Prostate gland (tissue), 2 donors: ENCODE measurements around the gene CDC7.

Experiments
- POLR2A ChIP-seq: fragments of 450-650 bp; IDR thresholded peaks from one replicate; pipeline ENCODE4 v1.6.1; 2016; ENCODE audit warnings: antibody characterized with exemption, mild to moderate bottlenecking
- POLR2AphosphoS5 ChIP-seq: sonication (generic); formaldehyde crosslinking; IDR thresholded peaks from one replicate; pipeline ENCODE4 v1.6.1; 2017; ENCODE audit warnings: antibody characterized with exemption
- TF ChIP-seq, protein P1 (sequence below), 4 experiments: fragments of 200-600 bp in 2 of 4; fragments of 450-650 bp in 2 of 4; sonication (generic) in 2 of 4; IDR thresholded peaks; 1 replicate in 3 of 4; 2 replicates in 1 of 4; pipeline ENCODE4 v1.5.1; 2016 to 2019; ENCODE audit warnings: antibody characterized with exemption in 4 of 4, mild to moderate bottlenecking in 2 of 4, moderate library complexity in 2 of 4

DNA sequence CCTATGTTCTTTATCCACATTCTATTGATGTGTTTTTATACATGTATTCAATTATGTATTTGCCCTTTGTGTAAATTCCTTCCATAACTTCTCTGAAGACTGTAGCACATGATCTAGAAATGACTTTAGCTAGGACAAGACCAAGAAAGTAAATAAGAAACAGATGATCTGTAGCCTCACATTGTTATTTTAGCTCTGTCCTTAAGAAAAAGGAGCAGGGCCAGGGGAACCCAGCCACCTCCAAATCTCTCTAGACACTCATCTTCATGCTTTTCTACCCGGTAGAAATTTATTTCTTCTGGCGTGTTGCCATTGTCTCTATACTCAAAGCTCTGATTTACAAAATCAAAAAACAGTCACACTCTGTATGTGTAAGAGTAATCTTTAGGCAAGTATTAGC lies 27.1 kb downstream of the CDC7 start:
- TF ChIP-seq, protein P1, sequence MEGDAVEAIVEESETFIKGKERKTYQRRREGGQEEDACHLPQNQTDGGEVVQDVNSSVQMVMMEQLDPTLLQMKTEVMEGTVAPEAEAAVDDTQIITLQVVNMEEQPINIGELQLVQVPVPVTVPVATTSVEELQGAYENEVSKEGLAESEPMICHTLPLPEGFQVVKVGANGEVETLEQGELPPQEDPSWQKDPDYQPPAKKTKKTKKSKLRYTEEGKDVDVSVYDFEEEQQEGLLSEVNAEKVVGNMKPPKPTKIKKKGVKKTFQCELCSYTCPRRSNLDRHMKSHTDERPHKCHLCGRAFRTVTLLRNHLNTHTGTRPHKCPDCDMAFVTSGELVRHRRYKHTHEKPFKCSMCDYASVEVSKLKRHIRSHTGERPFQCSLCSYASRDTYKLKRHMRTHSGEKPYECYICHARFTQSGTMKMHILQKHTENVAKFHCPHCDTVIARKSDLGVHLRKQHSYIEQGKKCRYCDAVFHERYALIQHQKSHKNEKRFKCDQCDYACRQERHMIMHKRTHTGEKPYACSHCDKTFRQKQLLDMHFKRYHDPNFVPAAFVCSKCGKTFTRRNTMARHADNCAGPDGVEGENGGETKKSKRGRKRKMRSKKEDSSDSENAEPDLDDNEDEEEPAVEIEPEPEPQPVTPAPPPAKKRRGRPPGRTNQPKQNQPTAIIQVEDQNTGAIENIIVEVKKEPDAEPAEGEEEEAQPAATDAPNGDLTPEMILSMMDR (IDR thresholded peaks at IDR 0.05) = no peak
- TF ChIP-seq POLR2AphosphoS5 (no peak), POLR2A (no peak)
